Frontal cortex (tissue), 4 donors: Measurements from ENCODE around the gene NDUFB2. TPM values are rescaled to one million over a fixed set of nuclear protein-coding genes. Genes with fewer than 3 reads are reported as not detected.
"Not testable (repeated sequence)": the region's sequence is repeated elsewhere in the genome, so short reads cannot be mapped to it uniquely, and the experiment has no call there.

Experiments
- DNase-seq, 2 donors: peaks; one replicate each; pipeline ENCODE4 v3.0.0; 2012; ENCODE audit warnings: low spot score in 2 of 2
- FAIRE-seq: peaks from 2 replicates; lab custom pipeline; 2012; peaks lifted over from hg19 to GRCh38; lab: Jason Lieb, UNC
- total RNA-seq: library from RNA; depleted of rRNA; stranded (reverse); fragments of >200 nt; gene quantifications from one replicate; pipeline ENCODE4 v1.2.3, GENCODE V29; 2014
- donor health status: control.
- donor health status: control.
- donor health status: control.

The NDUFB2 gene
- total RNA-seq, 1 donor from 2014 or later: 34.6 TPM

DNA sequence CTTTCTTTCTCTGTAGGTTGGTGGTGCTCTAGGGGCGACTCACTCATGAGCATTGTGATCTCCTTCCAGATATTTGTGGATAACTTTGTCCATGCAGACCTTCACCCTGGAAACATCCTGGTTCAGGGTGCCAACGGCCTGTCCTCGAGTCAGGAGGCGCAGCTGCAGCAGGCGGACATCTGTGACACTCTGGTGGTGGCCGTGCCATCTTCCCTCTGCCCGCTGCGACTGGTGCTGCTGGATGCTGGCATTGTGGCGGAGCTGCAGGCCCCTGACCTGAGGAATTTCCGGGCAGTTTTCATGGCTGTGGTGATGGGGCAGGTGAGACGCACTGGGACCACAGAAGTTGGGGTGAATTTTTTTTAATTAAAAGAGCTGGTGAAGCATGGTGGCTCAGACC lies 9.6 kb upstream of the NDUFB2 start:
- DNase-seq: no peak
- no peak for FAIRE-seq

DNA sequence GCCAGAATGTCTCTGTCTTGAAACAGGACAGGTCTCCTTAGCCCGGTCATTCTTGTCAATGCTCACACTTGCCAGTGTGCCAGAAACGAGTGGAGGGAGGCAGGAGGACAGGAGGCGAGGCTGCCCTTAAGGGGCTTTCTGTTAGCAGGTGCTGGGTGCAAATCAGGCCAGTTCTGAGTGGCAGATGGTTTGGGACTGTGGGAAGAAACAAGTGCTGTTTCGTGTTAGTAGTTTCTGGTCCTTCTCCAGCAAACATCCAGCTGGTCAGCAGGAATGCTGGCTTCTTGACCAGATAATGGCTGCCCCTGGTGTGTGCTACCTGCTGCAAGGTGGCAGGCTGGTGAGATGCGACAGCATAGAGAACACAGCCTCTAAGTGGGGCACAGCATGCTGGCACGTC lies 8.2 kb upstream of the NDUFB2 start:
- no peak for FAIRE-seq

DNA sequence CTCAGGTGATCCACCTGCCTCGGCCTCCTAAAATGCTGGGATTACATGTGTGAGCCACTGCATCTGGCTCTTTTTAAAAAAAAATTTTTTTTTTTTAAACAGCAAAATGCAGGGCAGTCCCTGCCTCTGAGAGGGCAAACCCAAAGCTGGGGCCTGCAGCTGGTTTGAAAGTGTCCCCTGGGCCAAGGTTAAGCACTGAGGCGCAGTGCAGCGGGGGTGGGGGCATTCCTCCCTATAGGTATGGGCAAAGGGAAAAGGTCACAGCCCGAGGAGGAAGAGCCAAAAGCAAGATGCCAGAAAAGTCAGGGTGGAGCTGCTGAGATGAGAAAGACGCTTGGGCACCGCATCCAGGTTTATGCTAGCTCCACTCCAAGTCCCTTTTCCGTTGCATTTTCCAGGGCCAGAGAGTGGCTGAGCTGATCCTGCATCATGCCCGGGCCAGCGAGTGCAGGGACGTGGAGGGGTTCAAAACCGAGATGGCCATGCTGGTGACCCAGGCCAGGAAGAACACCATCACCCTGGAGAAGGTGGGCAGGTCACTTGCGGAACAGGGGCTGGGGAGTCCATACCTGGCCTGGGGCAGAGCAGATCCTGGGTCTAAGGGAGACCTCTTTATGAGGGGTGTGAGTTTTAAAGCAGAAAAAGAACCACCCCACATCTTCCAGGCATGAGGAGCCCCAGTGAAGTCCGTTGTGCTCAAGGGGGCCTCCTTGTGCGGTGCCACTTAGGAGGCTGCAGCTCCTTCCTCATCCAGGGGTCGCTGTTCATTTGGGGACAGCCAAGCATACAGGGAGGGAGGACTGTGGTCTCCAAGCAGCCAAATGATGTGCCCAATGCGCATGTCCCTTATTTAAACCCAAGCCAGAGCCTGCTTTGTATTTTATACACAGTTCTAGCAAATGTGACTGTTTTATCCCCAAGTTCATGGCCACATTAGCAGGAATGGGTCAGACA lies 7.0 kb upstream of the NDUFB2 start:
- FAIRE-seq (no peak), DNase-seq (no peak)

More for the DNA sequence above, 8.2 kb upstream of the NDUFB2 start:
- no peak for DNase-seq

DNA sequence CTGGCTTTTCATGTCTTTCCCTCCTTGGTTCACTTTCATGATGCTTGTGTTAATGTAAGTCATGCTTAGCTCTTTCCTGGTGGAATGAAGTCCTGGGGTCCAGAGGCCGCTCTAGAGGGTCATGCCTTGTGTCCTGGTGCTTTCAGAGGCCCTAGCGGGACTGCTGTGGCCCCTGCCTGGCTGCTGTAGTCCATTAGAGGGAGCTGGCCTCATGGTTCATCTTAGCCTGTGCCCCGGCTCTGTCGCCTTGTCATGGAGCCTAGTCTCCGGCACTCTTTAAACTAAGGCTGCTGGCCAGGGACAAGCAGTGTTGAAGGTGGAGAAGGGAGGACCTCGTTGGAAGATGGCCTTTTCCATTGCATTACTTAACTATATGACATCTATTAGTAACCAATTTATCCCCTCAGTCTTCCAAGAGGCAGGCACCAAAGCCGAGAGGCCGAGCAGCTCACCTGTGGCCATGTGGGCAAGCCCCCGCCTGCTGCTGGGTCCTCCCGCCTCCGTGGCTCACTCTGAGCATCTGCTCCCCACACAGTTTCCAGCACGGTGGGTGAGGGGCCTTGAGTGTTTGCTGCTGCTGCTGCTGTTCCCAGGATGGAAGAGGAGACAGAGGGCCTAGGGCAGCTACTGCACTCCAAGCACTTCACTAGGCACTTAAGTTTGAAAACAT lies 5.0 kb upstream of the NDUFB2 start:
- DNase-seq (no peak), FAIRE-seq (no peak)

DNA sequence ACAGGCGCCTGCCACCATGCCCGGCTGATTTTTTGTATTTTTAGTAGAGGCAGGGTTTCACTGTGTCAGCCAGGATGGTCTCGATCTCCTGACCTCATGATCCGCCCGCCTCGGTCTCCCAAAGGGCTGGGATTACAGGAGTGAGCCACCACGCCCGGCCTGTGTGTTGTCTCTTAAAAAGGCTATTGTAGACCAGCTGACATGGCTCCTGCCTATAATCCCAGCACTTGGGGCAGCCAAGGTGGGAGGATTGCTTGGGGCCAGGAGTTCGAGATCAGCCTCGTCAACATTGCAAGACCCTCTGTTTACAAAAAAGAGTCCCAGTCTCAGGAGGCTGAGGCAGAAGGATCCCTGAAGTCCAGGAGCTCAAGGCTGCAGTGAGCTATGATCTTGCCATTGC lies 2.7 kb upstream of the NDUFB2 start:
- FAIRE-seq: not testable (repeated sequence)

DNA sequence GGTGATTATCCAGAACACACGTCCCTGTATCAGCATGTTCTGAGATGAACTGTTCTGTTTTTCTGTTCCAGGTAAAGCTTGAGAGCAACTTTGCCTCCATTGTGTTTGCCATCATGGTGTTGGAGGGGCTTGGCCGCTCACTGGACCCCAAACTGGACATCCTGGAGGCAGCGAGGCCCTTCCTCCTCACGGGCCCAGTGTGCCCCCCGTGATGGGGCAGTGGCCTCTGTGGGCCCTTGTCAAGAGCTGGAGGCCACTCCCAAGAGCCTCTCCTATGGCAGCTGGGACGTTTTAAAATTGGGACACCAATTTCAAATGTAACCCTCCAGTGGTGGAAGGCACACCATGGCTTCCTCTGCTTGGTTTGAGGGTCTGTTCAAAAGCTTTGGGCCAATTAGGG lies 1.9 kb upstream of the NDUFB2 start:
- DNase-seq (no peak), FAIRE-seq (no peak)

More for the DNA sequence above, 2.7 kb upstream of the NDUFB2 start:
- not testable (repeated sequence) for DNase-seq

DNA sequence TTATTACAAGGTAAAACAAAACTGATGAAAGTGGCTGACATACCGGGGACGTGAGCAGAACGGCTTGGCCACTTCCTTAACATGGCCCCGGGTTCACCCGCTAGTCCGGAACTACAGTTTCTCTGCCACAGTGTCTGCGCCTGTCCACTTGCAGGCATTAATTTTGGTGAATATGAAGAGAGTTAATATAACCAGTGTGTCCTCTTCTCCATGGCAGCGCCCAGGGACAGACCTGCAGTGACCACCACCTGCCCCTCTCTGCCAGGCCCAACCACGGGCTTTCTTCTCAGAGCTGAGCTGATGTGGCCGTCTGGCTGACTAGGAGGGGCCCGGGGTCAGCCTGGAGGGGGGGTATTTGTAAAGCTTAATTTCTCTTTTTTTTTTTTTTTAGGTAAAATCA lies 1.1 kb upstream of the NDUFB2 start:
- FAIRE-seq (no peak), DNase-seq (no peak)

DNA sequence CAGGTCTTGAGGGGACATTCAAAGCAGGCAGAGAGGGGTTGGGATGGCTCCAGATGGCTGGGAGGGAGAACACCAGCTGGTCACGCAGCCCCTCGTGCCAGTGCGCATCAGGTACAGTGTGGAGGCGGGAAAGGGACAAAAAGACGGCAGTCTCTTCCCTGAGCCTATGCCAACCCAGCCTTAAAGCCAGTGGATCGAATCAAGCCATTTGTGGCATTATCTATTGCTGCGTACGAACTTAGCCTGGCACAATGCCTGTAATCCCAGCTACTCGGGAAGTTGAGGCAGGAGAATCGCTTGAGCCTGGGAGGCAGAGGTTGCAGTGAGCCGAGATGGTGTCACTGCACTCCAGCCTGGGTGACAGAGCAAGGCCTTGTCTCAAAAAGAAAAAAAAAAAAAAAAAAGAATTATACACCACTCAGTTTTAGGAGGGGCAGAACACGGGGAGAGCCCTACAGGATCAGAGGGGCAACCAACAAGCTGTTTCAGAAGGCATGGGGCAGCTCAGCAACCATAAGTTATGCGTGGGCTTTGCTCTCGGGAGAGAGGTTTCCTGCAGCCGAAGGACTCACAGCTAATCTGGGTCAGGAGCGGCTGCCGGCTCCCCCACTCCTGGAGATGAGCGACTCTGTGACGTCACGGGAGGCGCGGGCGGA lies 356 bp upstream of the NDUFB2 start:
- FAIRE-seq: no peak

DNA sequence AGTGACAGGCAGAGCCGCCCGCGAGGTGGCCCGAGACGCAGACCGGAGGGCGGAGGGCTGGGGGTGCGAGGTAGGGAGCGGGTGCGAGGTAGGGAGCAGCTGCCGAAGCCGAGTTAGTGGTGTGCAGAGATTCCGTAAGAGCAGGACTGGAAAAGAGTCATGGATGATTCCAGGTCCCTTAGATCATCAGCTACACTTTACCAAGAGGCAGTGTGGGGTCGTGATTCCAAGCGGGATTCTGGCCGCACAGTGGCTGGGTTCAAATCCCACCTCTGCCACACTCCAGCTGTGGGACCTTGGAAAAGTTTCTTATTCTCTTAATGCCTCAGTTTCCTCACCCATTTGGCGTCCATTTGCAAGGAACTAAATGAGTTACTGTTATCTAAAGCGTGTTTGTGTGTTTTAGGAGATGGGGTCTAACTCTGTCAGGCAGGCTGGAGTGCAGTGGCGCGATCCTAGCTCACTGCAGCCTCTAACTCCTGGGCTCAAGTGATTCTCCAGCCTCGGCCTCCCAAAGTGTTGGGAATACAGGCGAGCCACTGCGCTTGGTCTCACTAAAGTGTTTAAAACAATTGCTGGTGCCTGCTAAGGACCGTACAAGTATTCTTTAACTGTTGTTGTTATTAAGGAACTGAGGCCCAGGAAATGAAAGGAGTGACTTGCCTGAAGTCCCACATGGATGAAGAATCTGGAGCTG lies 1.1 kb downstream of the NDUFB2 start:
- FAIRE-seq: no peak
- no peak for DNase-seq

More for the DNA sequence above, 356 bp upstream of the NDUFB2 start:
- peak; percentile 88 to 96 for DNase-seq

DNA sequence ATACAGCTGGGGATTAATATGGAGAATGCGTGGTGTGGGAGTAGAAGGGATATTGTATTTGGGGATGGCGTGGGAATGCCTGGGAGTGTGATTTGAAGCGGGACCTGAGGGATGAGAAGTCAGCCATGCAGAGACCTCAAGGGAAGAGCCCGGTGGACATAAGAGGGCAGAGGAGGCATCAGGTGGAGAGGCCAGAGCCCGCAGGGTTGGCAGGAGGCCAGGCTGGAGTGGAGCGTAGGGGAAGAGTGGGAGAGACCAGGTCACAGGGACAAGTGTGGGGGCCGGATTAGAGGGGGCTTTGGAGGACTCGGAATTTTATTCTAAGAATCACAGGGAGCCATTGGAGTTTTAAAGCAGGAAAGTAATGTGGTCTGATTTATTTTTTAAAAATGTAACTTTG lies 2.0 kb downstream of the NDUFB2 start:
- FAIRE-seq (no peak), DNase-seq (no peak)

DNA sequence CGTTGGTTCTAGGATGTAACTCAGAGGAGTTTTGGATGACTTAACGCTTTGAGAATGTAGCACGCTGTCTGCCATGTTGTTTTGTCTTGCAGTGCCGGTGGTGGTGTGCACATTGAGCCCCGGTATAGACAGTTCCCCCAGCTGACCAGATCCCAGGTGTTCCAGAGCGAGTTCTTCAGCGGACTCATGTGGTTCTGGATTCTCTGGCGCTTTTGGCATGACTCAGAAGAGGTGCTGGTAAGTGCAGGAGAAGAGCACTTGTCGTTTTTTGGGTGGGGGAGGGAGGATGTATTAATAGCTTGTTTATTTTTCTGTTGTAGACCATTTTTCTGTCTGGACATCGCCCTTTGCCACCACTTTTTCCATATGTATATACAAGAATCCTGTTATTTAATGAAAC lies 6.3 kb downstream of the NDUFB2 start:
- FAIRE-seq: no peak
- DNase-seq: no peak

DNA sequence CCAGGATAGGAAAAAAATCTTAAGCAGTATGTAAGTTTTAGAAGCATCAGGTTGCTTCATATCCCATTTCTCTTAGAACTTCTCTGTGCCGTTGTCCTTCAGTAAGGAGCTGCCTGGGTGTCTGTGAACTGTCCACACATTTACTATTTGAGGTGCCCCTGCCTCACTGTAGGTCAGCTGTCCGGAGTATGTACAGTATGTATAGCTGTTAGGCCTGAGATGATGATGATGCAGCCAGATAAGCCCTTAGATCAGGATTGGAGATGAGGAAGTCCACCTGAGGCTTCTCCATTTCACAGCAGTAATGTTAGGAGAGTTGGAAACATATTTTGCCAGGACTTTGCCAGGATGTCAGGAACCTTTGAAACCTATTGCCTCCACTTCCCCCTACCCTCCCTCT lies 7.7 kb downstream of the NDUFB2 start:
- FAIRE-seq: no peak

DNA sequence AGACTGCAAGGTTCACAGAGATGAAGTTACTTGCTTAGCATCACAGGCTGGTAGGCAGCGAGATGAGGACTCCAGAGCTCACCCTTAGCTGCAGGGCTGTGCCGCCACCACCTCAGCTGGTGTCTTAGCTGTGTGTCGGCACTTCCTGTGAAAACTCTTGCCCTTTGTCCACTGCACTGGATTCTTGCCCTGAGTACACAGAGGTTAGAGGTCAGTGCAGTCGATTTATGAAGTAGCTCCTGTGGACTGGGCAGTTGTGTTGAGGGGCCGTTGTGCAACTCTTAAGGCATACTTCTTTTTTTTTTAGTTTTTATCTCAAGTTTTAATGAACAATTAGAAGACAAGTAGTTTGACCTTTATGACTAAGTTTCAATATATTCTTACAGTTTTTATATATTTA lies 10.6 kb downstream of the NDUFB2 start:
- no peak for DNase-seq
- FAIRE-seq: no peak

More for the DNA sequence above, 7.7 kb downstream of the NDUFB2 start:
- no peak for DNase-seq

DNA sequence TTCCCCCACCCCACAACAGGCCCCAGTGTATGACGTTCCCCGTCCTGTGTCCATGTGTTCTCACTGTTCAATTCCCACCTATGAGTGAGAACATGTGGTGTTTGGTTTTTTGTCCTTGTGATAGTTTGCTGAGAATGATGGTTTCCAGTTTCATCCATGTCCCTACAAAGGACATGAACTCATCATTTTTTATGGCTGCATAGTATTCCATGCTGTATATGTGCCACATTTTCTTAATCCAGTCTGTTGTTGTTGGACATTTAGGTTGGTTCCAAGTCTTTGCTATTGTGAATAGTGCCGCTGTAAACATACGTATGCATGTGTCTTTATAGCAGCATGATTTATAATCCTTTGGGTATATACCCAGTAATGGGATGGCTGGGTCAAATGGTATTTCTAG lies 12.3 kb downstream of the NDUFB2 start:
- not testable (repeated sequence) for FAIRE-seq, DNase-seq

DNA sequence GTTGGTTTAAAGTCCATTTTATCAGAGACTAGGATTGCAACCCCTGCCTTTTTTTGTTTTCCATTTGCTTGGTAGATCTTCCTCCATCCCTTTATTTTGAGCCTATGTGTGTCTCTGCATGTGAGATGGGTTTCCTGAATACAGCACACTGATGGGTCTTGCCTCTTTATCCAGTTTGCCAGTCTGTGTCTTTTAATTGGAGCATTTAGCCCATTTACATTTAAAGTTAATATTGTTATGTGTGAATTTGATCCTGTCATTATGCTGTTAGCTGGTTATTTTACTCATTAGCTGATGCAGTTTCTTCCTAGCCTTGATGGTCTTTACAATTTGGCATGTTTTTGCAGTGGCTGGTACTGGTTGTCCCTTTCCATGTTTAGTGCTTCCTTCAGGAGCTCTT lies 15.9 kb downstream of the NDUFB2 start:
- DNase-seq, FAIRE-seq: not testable (repeated sequence)

DNA sequence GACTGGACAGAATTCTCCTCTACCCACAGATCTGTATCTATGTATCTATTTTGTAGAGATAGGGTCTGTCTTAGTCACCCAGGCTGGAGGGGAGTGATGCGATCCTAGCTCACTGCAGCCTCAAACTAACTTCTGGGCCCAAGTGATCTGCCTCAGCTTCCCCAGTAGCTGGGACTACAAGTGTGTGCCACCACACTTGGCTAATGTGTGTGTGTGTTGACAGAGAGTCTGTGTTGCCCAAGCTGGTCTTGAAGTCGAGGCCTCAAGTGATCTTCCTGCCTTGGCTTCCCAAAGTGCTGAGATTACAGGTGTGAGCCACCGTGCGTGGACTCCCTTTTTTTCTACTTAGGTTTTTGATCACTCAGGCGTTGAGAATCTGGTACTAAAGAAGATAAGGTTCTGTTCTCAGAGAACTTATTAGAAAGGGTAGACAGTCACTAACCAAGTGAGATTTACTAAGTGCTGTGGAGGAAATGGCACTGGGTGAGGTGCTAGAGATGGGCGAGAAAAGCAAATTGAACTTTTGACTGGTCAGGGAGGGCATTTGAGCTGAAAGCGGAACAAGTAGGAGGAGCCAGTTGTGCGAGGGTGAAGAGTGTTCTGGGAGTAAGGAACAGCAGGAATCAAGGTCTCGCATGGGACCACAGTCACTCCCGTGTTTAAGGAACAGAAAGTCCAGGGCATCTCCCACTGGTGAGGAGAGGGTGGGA lies 18.0 kb downstream of the NDUFB2 start:
- no peak for DNase-seq
- FAIRE-seq: no peak

DNA sequence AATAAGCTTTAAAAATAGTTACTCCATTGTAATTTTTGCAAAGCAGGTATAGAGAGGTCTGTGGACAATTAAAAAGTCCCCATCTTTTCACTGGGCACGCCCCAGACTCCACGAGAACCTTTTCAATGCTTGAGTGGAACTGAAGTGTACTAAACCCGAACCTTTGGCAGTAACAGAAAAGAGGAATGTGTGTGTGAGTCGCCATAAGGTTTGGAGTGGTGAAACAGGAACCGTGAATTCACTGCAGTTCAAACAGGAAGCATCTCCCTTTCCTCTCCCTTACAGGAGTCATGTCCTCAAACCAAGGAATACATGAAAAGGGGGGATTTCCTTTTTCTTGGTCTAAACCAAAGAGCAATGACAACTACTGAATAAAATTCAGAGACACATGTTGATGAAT lies 23.2 kb downstream of the NDUFB2 start:
- no peak for DNase-seq
- no peak for FAIRE-seq

DNA sequence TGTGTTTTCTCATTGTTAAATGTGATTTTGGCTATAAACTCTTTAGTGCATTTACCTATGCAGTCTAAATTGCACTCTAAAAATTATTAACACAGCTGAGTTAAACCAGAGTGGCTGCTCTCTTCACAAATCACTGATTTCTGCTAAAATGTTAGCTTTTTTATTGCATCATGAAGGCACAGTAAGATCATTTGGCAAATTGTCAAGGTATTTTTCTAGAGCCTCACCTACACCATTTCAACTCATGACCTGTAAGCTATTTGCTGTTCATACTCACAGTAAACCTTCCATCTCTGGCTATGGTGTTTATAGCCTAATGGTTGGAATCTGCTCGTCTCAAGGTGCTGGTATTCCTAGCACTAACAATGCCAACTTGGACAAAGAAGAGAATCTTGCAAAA lies 25.7 kb downstream of the NDUFB2 start:
- DNase-seq: no peak
- no peak for FAIRE-seq

DNA sequence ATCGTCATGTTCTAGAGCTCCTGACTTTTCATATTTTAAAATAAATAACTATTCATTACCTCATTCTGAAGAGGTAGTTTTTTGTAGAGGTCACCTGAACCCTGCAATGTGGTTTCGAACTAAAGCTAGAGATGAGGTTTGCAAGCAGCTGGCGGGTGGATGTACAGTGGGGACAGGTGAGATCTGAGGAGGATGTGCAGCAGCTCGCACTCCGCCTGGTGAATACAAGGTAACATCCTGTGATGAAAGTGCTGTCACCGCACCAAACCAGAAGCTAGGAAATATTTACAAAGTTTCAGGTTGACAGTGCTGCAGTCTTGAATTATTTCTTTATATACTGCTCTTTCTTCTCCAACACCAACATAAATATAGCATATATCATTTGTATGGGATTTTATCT lies 26.5 kb downstream of the NDUFB2 start:
- FAIRE-seq (no peak), DNase-seq (no peak)
